ENCODE results near the gene DNTT.
A peak's percentile ranks its signal among the peaks of the same experiment; 100 is the strongest.
"Not testable (repeated sequence)": the region's sequence is repeated elsewhere in the genome, so short reads cannot be mapped to it uniquely, and the experiment has no call there.

The DNTT gene

GRCh38 chr10:96276831-96277230, 27.4 kb upstream of the DNTT start:
- DNase-seq, result no peak

- no peak for DNase-seq
These were observed 25.0 kb upstream of the DNTT start for GRCh38 chr10:96279191-96279641.

GRCh38 chr10:96280859-96281258, 23.4 kb upstream of the DNTT start:
- no peak for DNase-seq

- no peak for DNase-seq
These were observed 22.7 kb upstream of the DNTT start for GRCh38 chr10:96281444-96282029.

- DNase-seq, result no peak
These were observed 20.9 kb upstream of the DNTT start for GRCh38 chr10:96283351-96283750.

GRCh38 chr10:96283756-96284155, 20.5 kb upstream of the DNTT start:
- DNase-seq, result no peak

- DNase-seq, result no peak
These were observed 18.9 kb upstream of the DNTT start for GRCh38 chr10:96285331-96285752.

GRCh38 chr10:96287392-96288105, 16.7 kb upstream of the DNTT start:
- no peak for DNase-seq

GRCh38 chr10:96288151-96288621, 16.0 kb upstream of the DNTT start:
- DNase-seq, result no peak

- no peak for DNase-seq
These were observed 14.9 kb upstream of the DNTT start for GRCh38 chr10:96289218-96289910.

GRCh38 chr10:96290368-96291133, 13.7 kb upstream of the DNTT start:
- no peak for DNase-seq

- DNase-seq, result peak; percentile 63
These were observed 11.0 kb upstream of the DNTT start for GRCh38 chr10:96292971-96293920.

- DNase-seq, result no peak
These were observed 8.8 kb upstream of the DNTT start for GRCh38 chr10:96295475-96295874.

GRCh38 chr10:96297486-96297885, 6.7 kb upstream of the DNTT start:
- no peak for DNase-seq

GRCh38 chr10:96298362-96298761, 5.9 kb upstream of the DNTT start:
- DNase-seq, result no peak

GRCh38 chr10:96299383-96299782, 4.9 kb upstream of the DNTT start:
- DNase-seq, result peak; percentile 11

- DNase-seq, result no peak
These were observed 2.6 kb upstream of the DNTT start for GRCh38 chr10:96301616-96302015.

- DNase-seq, result no peak
These were observed 785 bp downstream of the DNTT start for GRCh38 chr10:96305019-96305418.

- DNase-seq, result no peak
These were observed 2.3 kb downstream of the DNTT start for GRCh38 chr10:96306516-96306915.

- DNase-seq, result not testable (repeated sequence)
These were observed 4.6 kb downstream of the DNTT start for GRCh38 chr10:96308854-96309253.

GRCh38 chr10:96309628-96310320, 5.5 kb downstream of the DNTT start:
- DNase-seq, result no peak

Data from midbrain (tissue), 1 donor.